ENCODE results near the gene NFXL1.

NFXL1 gene

DNA sequence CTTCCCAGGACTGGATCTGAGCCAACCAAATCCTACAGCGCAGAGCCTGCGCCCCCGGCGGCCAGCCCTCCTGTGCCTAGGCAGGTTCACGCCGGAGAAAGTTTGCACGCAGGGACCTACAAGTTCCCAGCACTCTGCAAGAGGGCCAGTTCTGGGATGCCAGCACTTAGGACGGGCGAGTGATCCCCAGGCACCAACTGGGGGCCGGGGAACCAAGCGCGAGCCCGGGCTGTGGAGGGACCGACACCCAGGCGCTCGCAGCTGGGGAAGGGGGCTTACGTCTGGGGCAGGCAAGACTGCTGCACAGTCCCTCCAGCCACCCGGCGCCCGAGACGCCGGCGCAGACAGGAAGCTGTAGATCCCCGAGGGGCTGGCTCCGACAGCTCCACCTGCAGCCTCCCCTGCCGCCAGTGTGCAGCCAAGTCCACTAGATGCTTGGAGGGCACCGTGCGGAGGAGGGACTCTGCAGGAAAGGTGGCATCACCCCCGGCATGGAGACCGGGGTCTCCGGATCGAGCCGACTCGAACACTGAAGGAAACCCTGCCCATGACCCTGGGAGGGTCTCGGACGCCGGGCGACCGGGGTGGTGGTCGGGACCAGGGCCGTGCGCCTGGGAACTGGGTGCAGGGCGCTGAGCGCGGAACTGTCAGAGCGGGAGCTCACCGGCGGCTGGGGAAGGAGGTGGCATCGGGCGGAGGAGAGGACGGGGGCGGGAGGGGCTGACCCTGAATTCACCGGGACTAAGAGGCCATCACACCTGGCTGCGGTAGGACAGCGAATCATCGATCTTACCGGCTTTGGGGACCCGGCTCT, 77.1 kb downstream of the NFXL1 start:
- in situ Hi-C loops (cut with HindIII; ENCODE audit: low sequenced_read_pairs), result no loop called here

- in situ Hi-C loops (cut with HindIII; ENCODE audit: low sequenced_read_pairs), result no loop called here
Measured at GRCh38 chr4:47836641-47837093, 77.7 kb downstream of the NFXL1 start.

DNA sequence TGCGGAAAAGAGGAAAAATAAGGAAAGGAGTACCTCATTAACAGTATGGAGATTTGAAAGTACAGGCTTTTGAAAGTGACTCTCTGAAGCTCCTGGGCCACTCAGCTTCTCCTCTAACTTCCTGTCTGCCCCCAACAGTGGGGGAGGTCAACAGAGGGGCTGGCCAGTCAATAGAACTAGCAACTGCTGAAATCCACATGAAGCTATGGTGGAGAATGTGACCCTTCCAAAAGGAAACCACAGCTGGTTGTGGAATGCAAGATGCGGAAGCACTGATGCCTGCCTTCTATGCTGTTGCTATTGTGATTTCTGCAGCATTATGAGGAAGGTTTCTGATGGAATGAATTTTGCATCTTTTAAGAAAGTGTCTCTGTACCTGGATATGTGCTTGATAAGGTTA, 78.9 kb downstream of the NFXL1 start:
- in situ Hi-C loops (cut with HindIII; ENCODE audit: low sequenced_read_pairs), result no loop called here

DNA sequence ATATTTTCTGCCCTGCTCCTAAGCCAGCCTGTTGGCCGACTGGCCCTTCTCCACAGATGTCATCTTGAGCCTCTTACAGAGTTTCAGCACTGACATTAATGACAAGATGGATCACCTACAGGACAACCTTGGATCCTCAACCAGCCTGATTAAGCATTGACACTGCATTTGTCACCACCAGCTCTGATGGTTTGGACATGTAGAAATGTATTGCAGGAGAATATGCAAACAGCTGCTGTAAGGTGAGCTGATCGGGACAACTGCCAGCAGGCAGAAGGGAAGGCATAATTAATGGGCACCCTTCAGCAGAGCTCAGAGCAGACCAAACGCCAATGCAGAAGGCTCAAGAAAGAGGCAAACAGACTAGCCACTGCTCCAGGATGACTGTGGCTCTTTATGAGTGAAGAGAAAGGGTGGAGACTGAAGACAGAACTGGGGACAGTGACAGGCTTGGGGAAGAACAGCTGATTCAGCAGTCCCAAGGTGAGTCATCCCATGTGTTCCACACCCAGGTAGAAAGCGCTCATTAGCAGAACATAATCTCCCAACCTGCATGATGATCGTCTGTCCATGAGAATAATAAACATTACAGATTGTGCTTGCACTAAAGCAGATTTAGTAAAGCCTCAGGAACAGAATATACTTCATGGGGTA, 83.2 kb downstream of the NFXL1 start:
- in situ Hi-C loops (cut with HindIII; ENCODE audit: low sequenced_read_pairs), result no loop called here

DNA sequence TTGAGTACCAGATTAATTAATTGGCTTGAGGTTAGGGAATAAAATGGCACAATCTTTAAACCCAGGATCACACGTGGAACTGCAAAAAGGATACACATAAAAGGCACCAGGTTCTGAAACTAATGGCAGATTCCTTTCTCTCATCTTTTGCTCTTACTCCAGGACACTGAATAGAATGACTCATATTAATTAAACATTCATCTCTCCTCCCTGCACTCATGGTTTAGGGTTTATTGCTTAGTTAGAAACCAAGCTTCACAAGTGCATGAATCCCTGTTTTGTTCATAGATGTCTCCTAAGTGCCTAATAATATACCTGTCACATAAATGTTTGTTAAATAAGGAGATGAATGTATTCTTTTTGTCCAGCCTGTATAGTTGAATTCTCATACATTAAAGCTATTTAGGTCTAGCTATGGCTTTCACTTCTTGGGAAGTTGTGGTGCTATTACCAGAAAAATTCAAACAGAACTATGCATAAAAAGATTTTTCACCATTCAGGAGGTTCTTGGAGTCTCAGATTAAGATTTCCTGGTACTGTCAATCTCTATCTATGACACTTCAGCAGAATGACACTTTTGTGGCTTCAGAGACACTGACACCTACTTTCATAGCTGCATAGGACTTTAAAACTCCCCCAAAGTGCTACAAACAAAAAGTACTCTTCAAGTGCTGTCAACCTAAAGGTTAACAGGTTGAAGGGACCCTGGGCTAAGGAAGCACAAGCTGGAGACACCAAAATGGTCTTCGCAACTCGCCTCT, 83.9 kb downstream of the NFXL1 start:
- in situ Hi-C loops (cut with HindIII; ENCODE audit: low sequenced_read_pairs), result no loop called here

DNA sequence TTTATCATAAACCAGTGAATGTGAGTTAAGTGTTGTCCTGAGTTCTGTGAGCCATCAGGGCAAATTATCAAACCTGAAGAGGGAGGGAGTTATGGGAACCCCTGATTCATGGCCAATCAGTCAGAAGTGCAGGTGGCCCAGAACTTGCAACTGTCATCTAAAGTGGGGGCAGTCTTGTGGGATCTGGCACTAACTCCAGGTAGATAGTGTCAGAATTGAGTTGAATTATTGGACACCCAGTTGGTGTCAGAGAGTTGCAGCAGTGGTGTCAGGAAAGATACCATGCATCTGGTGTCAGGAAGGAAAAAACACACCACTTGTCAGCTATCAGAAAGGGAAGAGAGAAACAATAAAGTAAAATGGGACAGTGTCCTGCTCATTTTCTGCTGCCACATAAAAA, 84.9 kb downstream of the NFXL1 start:
- in situ Hi-C loops (cut with HindIII; ENCODE audit: low sequenced_read_pairs), result no loop called here

DNA sequence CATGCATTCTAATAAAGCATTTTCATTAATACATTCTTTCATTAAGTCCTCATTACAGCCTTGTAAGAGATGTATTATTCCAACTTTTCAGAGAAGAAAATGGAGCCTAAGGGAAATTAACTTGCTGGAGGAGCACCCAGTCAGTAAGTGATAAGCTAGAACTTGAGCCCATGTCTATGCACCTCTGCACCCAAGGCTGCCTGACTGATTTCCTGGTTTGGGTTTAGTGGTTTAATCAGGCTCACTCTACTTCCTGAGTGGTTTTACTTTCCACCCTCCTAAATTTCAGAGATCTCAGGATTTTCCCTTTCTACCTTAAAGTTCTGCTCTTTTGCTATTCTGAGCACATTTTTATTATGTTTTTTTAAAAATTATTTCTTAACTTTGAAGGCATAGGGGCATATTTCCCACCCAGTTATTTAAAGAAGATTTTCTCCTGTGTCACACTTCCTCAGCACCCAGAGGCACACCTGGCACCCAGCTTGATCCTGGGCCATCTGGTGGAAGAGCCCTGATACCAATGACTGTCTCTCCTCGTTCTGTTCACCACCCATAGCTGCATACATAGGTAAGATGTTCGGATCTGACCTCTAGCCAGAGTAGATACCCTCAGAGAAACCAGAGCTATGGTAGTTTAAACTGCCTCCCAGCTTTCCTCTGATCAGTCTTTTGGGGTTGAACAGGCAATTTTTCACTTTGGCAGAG, 86.9 kb downstream of the NFXL1 start:
- in situ Hi-C loops (cut with HindIII; ENCODE audit: low sequenced_read_pairs), result no loop called here

DNA sequence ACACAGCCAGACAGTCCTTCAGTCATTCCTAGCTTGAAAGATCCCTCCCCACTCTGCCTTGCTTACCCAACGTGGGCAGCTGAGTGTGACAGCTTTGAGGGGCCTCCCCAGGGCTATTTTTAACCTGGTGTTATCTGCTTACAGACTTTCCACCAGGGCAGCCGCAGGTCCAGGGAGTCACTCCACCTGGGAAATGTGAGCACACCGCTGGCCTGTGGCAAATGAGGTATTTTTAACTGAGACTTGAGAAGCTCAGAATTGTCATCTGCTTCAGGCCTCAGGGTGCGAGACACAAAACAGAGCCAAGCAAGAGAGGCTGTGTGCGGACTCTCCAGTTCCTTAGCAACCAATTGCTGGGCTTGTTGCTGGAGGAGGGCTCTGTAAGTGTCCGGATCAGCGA, 89.5 kb downstream of the NFXL1 start:
- in situ Hi-C loops (cut with HindIII; ENCODE audit: low sequenced_read_pairs), result no loop called here

DNA sequence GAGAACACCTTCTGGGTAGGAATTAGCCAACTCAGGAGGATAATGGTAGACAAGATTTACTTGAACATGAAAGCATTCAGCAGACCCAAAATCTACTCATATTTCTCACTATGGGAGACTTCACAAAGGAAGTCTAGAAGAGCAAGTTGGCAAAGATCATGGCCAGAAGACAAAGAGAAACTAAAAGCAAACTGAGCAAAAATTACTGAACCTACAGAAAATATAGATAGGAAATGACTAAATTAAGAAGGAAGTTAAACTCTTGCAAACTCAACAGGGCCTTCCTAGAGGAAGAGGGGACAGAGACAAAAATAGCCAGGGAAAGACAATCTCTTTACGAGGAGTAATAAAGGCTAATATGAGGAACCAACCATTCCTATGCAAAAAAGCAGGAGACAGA, 95.2 kb downstream of the NFXL1 start:
- in situ Hi-C loops (cut with HindIII; ENCODE audit: low sequenced_read_pairs), result no loop called here

DNA sequence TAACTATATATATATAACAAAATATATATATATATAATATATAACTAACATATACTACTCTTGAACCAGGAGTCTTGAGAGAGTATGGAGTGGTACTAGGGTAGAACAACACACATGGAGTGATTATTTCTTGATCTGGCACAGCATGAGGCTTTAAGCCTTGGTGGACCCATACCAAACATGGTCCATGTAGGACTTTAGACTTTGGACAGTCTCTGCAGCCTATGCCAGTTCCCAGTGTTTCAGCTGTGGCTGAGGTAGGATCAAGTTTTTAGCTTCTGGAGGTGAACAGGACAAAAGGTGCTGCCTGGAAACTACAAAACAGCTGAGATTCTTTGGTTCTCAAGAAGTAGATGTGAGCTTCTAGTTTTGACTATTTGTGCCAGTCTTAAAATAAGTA, 97.1 kb downstream of the NFXL1 start:
- in situ Hi-C loops (cut with HindIII; ENCODE audit: low sequenced_read_pairs), result no loop called here

DNA sequence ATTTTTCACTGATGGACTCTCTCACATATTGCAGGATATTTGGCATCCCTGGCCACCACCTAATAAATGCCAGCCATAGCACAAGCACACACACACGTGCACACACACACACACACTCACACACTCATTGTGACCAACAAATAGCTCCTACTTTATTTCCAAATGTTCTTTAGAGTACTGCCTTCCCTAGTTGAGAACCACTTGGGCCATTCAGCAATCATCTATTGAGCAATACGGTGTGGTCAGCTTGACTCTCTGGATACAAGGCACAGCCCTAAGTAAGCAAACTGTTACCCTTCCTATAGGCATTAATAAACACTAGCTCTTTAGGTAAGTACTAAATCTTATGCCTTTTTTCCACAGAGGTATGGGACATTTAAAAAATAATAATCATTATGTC, 97.6 kb downstream of the NFXL1 start:
- in situ Hi-C loops (cut with HindIII; ENCODE audit: low sequenced_read_pairs), result no loop called here

- in situ Hi-C loops (cut with HindIII; ENCODE audit: low sequenced_read_pairs), result no loop called here
Measured at GRCh38 chr4:47814618-47815295, 99.6 kb downstream of the NFXL1 start.

DNA sequence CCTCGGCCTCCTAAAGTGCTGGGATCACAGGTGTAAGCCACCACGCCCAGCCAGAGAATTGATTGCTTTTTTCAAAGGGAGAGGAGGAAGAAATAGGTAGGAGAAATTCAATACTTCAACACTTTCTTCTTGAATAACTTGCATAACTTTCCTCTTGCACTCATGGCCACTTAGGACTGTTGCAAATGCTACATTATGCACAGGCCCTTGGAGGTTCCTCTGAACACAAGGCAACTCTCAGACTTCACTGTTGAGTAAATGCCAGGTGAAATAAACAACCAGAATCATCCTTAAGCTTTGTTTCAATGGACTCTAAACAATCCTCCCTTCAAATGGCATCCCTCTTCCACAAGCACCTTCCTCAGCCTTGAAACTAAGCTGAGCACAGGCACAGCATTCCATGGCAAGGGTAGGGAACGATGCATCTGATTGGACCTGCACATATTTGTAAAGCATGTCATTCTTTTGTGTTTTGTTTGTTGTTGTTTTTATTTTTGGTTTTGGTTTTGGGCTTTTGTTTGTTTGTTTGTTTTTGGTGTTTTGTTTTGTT, 104.7 kb downstream of the NFXL1 start:
- in situ Hi-C loops (cut with HindIII; ENCODE audit: low sequenced_read_pairs), result no loop called here

DNA sequence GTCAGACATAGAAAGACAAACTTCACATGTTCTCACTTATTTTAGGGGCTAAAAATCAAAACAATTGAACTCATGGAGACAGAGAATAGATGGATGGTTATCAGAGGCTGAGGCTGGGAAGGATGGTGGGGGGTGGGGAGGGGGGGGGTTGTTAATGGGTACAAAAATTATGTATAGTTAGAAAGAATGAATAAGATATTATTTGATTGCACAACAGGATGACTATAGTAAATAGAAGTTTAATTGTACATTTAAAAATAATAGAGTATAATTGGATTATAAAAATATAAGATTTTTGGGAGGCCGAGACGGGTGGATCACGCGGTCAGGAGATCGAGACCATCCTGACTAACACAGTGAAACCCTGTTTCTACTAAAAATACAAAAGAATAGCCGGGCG, 109.8 kb downstream of the NFXL1 start:
- in situ Hi-C loops (cut with HindIII; ENCODE audit: low sequenced_read_pairs), result no loop called here

DNA sequence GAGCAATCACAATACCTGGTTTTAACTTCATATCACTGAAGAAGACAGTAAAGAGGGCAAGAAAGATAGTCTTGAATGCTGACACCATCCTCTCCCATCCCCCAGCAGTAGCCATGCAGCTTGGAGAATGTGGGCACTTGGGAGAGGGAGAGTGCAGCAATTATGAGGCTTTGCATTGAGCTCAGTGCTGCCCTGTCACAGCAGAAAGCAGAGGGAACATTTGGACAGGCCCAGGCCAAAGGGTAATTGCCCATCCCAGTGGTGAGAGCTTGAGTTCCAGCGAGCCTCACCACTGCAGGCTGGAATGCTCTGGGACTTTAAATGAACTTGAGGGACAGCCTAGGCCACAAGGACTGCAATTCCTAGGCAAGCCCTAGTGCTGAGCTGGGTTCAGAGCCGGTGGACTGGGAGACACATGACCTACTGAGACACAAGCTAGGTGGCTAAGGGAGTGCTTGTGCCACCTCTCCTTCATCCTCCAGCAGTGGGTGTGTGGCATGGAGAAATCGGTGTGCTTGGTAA, 112.8 kb downstream of the NFXL1 start:
- in situ Hi-C loops (cut with HindIII; ENCODE audit: low sequenced_read_pairs), result no loop called here

DNA sequence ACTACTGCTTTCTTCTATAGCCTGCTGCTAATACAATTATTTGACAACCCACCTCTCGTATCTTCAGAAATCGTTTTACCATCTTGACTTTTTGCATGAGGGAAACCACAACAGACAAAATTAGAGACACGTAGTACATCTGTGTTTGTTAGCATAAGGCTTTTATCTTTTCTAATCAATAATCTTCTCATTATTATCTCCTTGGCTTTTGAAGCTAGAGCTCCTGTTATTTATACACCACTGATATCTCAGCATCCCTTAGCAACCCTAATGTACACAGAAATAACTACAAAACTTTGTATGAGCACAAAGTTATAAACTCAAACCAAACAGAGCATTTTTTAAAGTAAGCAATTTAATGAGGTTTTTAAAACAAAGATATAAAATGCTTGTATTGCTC, 116.2 kb downstream of the NFXL1 start:
- in situ Hi-C loops (cut with HindIII; ENCODE audit: low sequenced_read_pairs), result no loop called here
